Fibroblast of lung (primary cell): ENCODE data around the gene LPAR6.
"Not testable (repeated sequence)": the region's sequence is repeated elsewhere in the genome, so short reads cannot be mapped to it uniquely, and the experiment has no call there.

ENCODE experiments used
- EZH2 ChIP-seq: IDR thresholded peaks from 2 replicates; pipeline ENCODE4 v1.5.1; 2012; ENCODE audit warnings: low read length, control low read depth, mild to moderate bottlenecking; ENCODE audit errors: missing control alignments
- TF ChIP-seq, protein P1 (sequence below), 2 donors: IDR thresholded peaks in 1 of 2; conservative IDR thresholded peaks in 1 of 2; 1 replicate in 1 of 2; 2 replicates in 1 of 2; pipeline ENCODE4 v1.5.1; 2011 to 2012; ENCODE audit warnings: low read length in 2 of 2, control low read depth in 1 of 2, inconsistent platforms in 1 of 2, low read depth in 1 of 2, mild to moderate bottlenecking in 1 of 2

DNA sequence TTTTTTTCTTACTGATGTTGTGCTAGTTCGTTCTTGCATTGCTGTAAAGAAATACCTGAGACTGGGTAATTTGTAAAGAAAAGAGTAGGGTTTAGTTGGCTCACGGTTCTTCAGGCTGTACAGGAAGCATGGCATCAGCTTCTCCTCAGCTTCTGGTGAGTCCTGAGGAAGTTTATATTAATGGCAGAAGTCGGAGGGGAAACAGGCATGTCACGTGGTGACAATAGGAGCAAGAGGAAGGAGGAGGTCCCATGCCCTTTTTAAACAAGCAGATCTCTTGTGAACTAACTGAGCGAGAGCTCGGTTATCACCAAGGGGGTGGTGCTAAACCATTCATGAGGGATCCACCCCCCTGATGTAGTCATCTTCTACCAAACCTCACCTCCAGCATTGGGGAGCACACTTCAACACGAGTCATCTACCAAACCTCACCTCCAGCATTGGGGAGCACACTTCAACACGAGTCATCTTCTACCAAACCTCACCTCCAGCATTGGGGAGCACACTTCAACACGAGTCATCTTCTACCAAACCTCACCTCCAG, 13.9 kb upstream of the LPAR6 start:
- TF ChIP-seq, protein P1, sequence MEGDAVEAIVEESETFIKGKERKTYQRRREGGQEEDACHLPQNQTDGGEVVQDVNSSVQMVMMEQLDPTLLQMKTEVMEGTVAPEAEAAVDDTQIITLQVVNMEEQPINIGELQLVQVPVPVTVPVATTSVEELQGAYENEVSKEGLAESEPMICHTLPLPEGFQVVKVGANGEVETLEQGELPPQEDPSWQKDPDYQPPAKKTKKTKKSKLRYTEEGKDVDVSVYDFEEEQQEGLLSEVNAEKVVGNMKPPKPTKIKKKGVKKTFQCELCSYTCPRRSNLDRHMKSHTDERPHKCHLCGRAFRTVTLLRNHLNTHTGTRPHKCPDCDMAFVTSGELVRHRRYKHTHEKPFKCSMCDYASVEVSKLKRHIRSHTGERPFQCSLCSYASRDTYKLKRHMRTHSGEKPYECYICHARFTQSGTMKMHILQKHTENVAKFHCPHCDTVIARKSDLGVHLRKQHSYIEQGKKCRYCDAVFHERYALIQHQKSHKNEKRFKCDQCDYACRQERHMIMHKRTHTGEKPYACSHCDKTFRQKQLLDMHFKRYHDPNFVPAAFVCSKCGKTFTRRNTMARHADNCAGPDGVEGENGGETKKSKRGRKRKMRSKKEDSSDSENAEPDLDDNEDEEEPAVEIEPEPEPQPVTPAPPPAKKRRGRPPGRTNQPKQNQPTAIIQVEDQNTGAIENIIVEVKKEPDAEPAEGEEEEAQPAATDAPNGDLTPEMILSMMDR (conservative IDR thresholded peaks at IDR 0.05 in 1 of 2, IDR thresholded peaks at IDR 0.05 in 1 of 2; ENCODE audit: low read depth in 1 of 2, low read length in 2 of 2) = not testable (repeated sequence)
- not testable (repeated sequence) for TF ChIP-seq EZH2
